Stomach (tissue), 9 donors: ENCODE measurements around the gene PPP1R10. TPM values are rescaled to one million over a fixed set of nuclear protein-coding genes. Genes with fewer than 3 reads are reported as not detected.

Source experiments
- DNase-seq, 2 donors: peaks; one replicate each; pipeline versions ENCODE4 v3.0.0 to v3.0.0-alpha.2; 2013 to 2019
- H3K27ac ChIP-seq, 5 donors: fragments of 200-600 bp in 4 of 5; sonication (generic) in 4 of 5; one replicate each; pipeline ENCODE4 v1.5.1; 2013 to 2019; ENCODE audit warnings: mild to moderate bottlenecking in 1 of 5, moderate library complexity in 1 of 5
- H3K27me3 ChIP-seq, 3 donors: fragments of 200-600 bp; sonication (generic); one replicate each; pipeline ENCODE4 v1.5.1; 2017 to 2019; ENCODE audit warnings: mixed run types in 1 of 3
- H3K36me3 ChIP-seq, 4 donors: fragments of 200-600 bp; sonication (generic); 1 replicate in 3 of 4; 2 replicates in 1 of 4; pipeline ENCODE4 v1.5.1; 2016 to 2019
- H3K4me1 ChIP-seq, 4 donors: fragments of 200-600 bp; sonication (generic); one replicate each; pipeline ENCODE4 v1.5.1; 2016 to 2019
- H3K4me3 ChIP-seq, 4 donors: fragments of 200-600 bp; sonication (generic) in 3 of 4; one replicate each; pipeline ENCODE4 v1.5.1; 2016 to 2019; ENCODE audit warnings: mild to moderate bottlenecking in 1 of 4
- H3K9me3 ChIP-seq, 4 donors: fragments of 200-600 bp; sonication (generic); one replicate each; pipeline ENCODE4 v1.5.1; 2016 to 2019
- EP300 ChIP-seq: sonication (generic); formaldehyde crosslinking; IDR thresholded peaks from one replicate; pipeline ENCODE4 v1.6.1; 2017; ENCODE audit warnings: antibody characterized with exemption
- POLR2A ChIP-seq, 4 donors: fragments of 450-650 bp; IDR thresholded peaks; one replicate each; pipeline ENCODE4 v1.6.1; 2016; ENCODE audit warnings: antibody characterized with exemption in 4 of 4, control low read depth in 2 of 4, mild to moderate bottlenecking in 1 of 4, moderate library complexity in 1 of 4
- POLR2AphosphoS5 ChIP-seq, 3 donors: sonication (generic); formaldehyde crosslinking; IDR thresholded peaks; one replicate each; pipeline ENCODE4 v1.6.1; 2016; ENCODE audit warnings: antibody characterized with exemption in 3 of 3
- WGBS, 5 donors: extraction: QIAGEN DNeasy Blood & Tissue Kit in 3 of 5; methylation state at CpG; one replicate each; pipeline versions ENCODE4 v1.1.5 to v1.1.7; 2013 to 2018; 5-methylcytosine and 5-hydroxymethylcytosine counted together
- intact Hi-C: fragments of 100-400 bp; cut with DNase I; formaldehyde crosslinking; loops from one replicate; pipeline ENCODE4 v1.15.1; 2023; ENCODE audit warnings: low total_unique reads
- polyA plus RNA-seq, 3 donors: library from polyadenylated mRNA; stranded (reverse); fragments of 200-250 nt; gene quantifications; one replicate each; pipeline ENCODE4 v1.2.3, GENCODE V29; 2013
- total RNA-seq, 5 donors: library from RNA; depleted of rRNA; stranded (reverse); fragments of >200 nt; gene quantifications; one replicate each; pipeline versions ENCODE4 v1.1.0 to v1.2.3, GENCODE V29; 2014 to 2016
- TF ChIP-seq, protein P1 (sequence below), 7 experiments: fragments of 450-650 bp in 4 of 7; fragments of 200-600 bp in 3 of 7; sonication (generic) in 3 of 7; IDR thresholded peaks; one replicate each; pipeline ENCODE4 v1.5.1; 2016 to 2019; ENCODE audit warnings: antibody characterized with exemption in 7 of 7, control low read depth in 2 of 7, mild to moderate bottlenecking in 1 of 7
- donor health status: healthy with polysubstance abuse.
- donor health status: Bipolar disorder and iron deficiency.
- donor health status: healthy.

PPP1R10 gene
- total and polyA plus RNA-seq, 8 donors: 9.9 to 164 (median 34.1) TPM

DNA sequence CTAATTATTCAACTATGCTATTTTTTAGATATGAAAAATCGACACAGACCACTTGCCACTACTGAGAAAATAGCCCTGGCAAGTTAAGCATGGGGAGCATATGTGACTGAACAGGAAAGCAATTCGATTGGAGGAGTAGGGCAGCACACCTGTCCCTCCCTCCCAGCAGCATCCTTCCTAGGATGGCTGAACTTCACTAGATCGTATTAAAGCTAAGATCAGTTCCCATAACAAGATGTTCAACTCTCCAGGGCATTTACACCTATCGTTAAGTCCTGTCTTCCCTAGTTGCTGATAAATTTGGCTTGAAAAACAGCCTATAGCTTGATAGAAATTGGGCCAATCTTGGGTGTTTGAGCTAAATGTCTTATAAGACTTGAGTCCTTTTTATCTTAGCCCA is 7.0 kb downstream of the PPP1R10 start:
- no peak for TF ChIP-seq POLR2AphosphoS5 (IDR thresholded peaks at IDR 0.05)
- no peak for TF ChIP-seq POLR2A (IDR thresholded peaks at IDR 0.05)
- TF ChIP-seq EP300: no peak
- TF ChIP-seq, protein P1, sequence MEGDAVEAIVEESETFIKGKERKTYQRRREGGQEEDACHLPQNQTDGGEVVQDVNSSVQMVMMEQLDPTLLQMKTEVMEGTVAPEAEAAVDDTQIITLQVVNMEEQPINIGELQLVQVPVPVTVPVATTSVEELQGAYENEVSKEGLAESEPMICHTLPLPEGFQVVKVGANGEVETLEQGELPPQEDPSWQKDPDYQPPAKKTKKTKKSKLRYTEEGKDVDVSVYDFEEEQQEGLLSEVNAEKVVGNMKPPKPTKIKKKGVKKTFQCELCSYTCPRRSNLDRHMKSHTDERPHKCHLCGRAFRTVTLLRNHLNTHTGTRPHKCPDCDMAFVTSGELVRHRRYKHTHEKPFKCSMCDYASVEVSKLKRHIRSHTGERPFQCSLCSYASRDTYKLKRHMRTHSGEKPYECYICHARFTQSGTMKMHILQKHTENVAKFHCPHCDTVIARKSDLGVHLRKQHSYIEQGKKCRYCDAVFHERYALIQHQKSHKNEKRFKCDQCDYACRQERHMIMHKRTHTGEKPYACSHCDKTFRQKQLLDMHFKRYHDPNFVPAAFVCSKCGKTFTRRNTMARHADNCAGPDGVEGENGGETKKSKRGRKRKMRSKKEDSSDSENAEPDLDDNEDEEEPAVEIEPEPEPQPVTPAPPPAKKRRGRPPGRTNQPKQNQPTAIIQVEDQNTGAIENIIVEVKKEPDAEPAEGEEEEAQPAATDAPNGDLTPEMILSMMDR (IDR thresholded peaks at IDR 0.05): no peak
- H3K27me3 ChIP-seq: no peaks in the 10 kb centered on the region
- no peaks in the 10 kb centered on the region for H3K9me3 ChIP-seq
- WGBS, 5 donors: 58 to 77% (median 66%) methylated on average over 4 of the region's 4 CpGs
- DNase-seq: no peak
- intact Hi-C loops: no loop called here
- H3K27ac ChIP-seq: peak overlapping the region in 2 of 5 donors; percentile 18 to 95
- peaks cover 38 to 75% (median 52%) of the 10 kb centered on the region in 4 donors for H3K4me1 ChIP-seq
- no peak overlapping the region for H3K4me3 ChIP-seq
- peaks cover 44 to 56% (median 47%) of the 10 kb centered on the region in 4 donors for H3K36me3 ChIP-seq

DNA sequence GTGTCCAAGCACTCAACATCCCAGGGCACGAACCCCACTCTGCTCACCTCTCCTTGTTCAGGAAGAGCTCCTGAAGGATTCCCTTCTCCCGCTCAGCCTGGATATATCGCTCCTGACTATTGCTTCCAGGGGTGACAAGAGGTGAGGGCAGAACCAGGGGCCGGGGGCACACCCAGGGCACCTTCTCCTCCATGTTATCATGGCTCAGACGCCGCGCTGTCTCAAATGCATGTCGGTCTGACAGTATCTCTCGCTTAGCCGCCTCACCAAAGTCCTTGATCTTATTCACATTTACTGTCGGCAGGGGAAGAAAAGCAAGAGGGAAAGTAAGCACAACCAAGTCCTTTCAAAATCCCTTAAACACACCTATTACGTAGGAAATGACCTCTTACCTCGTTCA is 13.1 kb downstream of the PPP1R10 start:
- Histone ChIP-seq H3K27me3 (no peaks in the 10 kb centered on the region), H3K4me3 (no peak overlapping the region), H3K4me1 (peaks cover 0 to 22% (median 11%) of the 10 kb centered on the region in 4 donors), H3K36me3 (peaks cover 78 to 92% (median 88%) of the 10 kb centered on the region in 4 donors), H3K27ac (no peak overlapping the region), H3K9me3 (no peaks in the 10 kb centered on the region)
- intact Hi-C loops: no loop called here
- TF ChIP-seq, protein P1 (IDR thresholded peaks at IDR 0.05): no peak
- TF ChIP-seq POLR2A (IDR thresholded peaks at IDR 0.05): no peak
- 91 to 96% (median 92%) methylated on average over 13 of the region's 13 CpGs for WGBS, 5 donors
- DNase-seq: no peak

DNA sequence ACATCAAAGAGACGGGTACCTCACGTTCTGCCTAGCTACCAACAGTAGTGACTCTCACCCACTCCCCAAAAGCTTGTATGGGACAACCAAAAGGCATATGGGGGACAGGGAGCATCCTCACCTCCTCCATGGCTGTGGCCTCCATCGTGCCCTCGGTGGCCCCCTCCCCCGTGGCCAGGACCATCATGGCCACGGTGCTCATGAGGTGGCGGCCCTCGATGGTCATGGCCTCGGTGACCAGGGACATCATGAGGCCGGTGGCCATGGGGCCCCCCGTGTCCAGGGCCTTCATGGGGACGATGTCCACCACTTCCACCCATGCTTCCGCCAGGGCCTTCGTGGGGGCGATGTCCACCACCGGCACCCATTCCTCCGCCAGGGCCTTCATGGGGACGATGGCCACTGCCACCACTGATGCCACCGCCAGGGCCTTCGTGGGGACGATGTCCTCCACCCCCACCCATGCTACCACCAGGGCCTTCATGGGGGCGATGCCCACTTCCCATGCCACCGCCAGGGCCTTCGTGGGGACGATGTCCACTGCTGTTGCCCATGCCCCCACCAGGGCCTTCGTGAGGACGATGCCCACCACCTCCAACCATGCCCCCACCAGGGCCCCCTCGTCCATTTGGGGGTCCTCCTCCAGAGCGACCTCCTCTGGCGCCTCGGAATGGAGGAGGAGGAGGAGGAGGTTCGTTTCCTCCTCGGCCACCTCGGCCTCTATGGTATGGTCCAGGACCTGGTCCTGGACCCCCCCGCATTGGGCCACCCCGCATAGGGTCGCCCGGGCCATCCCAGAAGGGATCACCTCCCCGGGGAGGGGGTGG is 15.0 kb downstream of the PPP1R10 start:
- Histone ChIP-seq H3K4me3 (no peak overlapping the region), H3K27ac (no peak overlapping the region)

DNA sequence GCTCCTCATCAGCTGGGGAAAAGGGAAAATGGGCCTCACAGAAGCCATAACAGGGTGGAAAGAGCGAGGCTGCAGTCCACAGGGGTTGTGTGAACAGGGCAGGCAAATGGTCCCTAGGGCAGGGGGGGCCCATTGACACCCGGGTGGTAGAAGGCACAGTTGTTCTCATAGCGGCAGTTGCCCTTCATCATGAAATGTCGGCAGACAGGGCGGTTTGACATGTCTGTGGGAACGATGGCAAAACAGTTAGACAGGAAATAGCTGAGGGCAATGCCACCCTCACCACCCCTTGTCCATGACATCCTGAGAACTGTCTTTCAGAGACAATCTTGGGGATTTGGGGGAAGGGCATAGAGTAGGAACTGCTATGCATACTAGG is 15.6 kb downstream of the PPP1R10 start:
- Histone ChIP-seq H3K27ac (no peak overlapping the region), H3K4me1 (peaks cover 0 to 21% (median 0%) of the 10 kb centered on the region in 4 donors), H3K36me3 (peaks cover 54 to 75% (median 62%) of the 10 kb centered on the region in 4 donors), H3K27me3 (no peaks in the 10 kb centered on the region), H3K4me3 (no peak overlapping the region), H3K9me3 (no peaks in the 10 kb centered on the region)
- TF ChIP-seq POLR2A (IDR thresholded peaks at IDR 0.05) (no peak), POLR2AphosphoS5 (IDR thresholded peaks at IDR 0.05) (peak in 1 of 3 donors; percentile 8)
- DNase-seq: no peak
- intact Hi-C loops: no loop called here
- WGBS, 5 donors: 63 to 70% (median 69%) methylated on average over 6 of the region's 6 CpGs

More for the DNA sequence above, 15.0 kb downstream of the PPP1R10 start:
- no peaks in the 10 kb centered on the region for H3K9me3 ChIP-seq
- intact Hi-C loops: no loop called here
- H3K36me3 ChIP-seq: peaks cover 60 to 76% (median 68%) of the 10 kb centered on the region in 4 donors
- no peaks in the 10 kb centered on the region for H3K27me3 ChIP-seq
- TF ChIP-seq EP300: no peak
- peak in 2 of 3 donors; percentile 1 to 9 for TF ChIP-seq POLR2AphosphoS5 (IDR thresholded peaks at IDR 0.05)
- 89 to 93% (median 89%) methylated on average over 28 to 39 of the region's 39 CpGs for WGBS, 5 donors
- peaks cover 0 to 21% (median 0%) of the 10 kb centered on the region in 4 donors for H3K4me1 ChIP-seq
- no peak for DNase-seq

DNA sequence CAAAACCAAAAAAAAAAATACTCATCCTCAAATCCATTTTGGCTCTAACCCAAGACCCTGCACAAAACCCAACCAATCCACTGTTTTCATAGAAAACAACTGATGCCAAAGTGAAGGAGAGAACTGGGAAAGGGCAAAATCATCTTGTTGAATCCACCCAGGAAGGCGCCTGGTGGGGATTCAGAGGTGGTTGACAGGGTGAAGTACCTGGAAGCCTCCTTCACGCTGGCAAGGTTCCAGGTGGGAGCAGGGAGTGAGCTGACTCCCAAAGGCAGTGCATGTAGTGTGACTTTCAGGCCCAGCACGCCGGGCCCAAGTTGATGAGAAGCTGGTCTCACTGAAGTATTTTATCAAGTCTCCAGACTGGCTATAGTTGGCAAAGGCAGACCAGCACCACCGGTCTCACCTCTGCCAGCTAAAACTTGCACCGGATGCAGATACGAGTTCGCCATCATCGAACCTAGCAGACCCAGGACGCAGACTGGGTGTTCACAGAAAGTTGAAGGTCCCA is 16.5 kb downstream of the PPP1R10 start:
- 55 to 75% (median 67%) methylated on average over 9 to 10 of the region's 10 CpGs for WGBS, 5 donors
- Histone ChIP-seq H3K4me3 (no peak overlapping the region), H3K4me1 (peaks cover 0 to 21% (median 0%) of the 10 kb centered on the region in 4 donors), H3K9me3 (no peaks in the 10 kb centered on the region), H3K27ac (no peak overlapping the region), H3K36me3 (peaks cover 45 to 66% (median 53%) of the 10 kb centered on the region in 4 donors), H3K27me3 (no peaks in the 10 kb centered on the region)
- DNase-seq: peak; percentile 28 to 42
- TF ChIP-seq POLR2A (IDR thresholded peaks at IDR 0.05) (no peak), POLR2AphosphoS5 (IDR thresholded peaks at IDR 0.05) (no peak), EP300 (no peak)
- TF ChIP-seq, protein P1 (IDR thresholded peaks at IDR 0.05): no peak
- intact Hi-C loops: no loop called here
